MM.1S (cell line): ENCODE data around the gene CYP4A22.

Experiments
- EZH2phosphoT487 ChIP-seq: fragments of 300-600 bp; sonication (generic); IDR thresholded peaks from 2 replicates; pipeline ENCODE4 v1.6.1; 2018; ENCODE audit warnings: antibody characterized with exemption, low read length
- TF ChIP-seq, protein P1 (sequence below): fragments of 300-600 bp; sonication (generic); IDR thresholded peaks from 2 replicates; pipeline ENCODE4 v1.5.1; 2016; ENCODE audit warnings: antibody characterized with exemption, low read length, mixed read lengths

DNA sequence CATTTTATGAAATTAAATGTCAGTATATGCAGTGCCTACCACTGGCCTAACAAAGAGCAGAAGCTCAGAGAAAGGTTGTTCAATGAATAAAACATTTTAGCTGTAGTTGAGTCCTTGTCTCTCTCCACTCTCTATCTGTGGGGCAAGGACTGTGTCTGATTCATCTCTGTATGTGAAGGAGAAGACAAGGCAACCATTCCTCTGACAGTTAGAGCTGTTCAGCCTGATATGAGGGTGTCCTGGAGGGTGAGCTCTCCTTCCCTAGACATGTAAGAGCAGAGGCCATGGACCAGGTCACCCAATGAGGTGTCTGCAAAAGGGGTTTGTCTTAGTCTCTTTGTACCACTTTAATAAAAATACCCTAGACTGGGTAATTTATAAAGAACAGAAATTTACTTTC, 57.1 kb downstream of the CYP4A22 start:
- no peak for TF ChIP-seq EZH2phosphoT487
- TF ChIP-seq, protein P1, sequence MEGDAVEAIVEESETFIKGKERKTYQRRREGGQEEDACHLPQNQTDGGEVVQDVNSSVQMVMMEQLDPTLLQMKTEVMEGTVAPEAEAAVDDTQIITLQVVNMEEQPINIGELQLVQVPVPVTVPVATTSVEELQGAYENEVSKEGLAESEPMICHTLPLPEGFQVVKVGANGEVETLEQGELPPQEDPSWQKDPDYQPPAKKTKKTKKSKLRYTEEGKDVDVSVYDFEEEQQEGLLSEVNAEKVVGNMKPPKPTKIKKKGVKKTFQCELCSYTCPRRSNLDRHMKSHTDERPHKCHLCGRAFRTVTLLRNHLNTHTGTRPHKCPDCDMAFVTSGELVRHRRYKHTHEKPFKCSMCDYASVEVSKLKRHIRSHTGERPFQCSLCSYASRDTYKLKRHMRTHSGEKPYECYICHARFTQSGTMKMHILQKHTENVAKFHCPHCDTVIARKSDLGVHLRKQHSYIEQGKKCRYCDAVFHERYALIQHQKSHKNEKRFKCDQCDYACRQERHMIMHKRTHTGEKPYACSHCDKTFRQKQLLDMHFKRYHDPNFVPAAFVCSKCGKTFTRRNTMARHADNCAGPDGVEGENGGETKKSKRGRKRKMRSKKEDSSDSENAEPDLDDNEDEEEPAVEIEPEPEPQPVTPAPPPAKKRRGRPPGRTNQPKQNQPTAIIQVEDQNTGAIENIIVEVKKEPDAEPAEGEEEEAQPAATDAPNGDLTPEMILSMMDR = no peak
